NCI-H1694 treated with DMSO at 0.1 percent for 48 hours (cell line): ENCODE data around the gene RBM19.

ENCODE experiments used
- DNase-seq: peaks from one replicate; lab custom pipeline; 2025; lab: John Stamatoyannopoulos, UW

The RBM19 gene

GRCh38 chr12:113990250-113991223, 24.4 kb upstream of the RBM19 start:
- no peak for DNase-seq

- no peak for DNase-seq
Observed at GRCh38 chr12:113988976-113989375, 22.9 kb upstream of the RBM19 start.

GRCh38 chr12:113988064-113988451, 21.9 kb upstream of the RBM19 start:
- DNase-seq = no peak

GRCh38 chr12:113987261-113988063, 21.3 kb upstream of the RBM19 start:
- DNase-seq = no peak

GRCh38 chr12:113984464-113984863, 18.3 kb upstream of the RBM19 start:
- DNase-seq = no peak

- no peak for DNase-seq
Observed at GRCh38 chr12:113983777-113984448, 17.8 kb upstream of the RBM19 start.

- no peak for DNase-seq
Observed at GRCh38 chr12:113983265-113983664, 17.1 kb upstream of the RBM19 start.

- DNase-seq = no peak
Observed at GRCh38 chr12:113981876-113982275, 15.8 kb upstream of the RBM19 start.

GRCh38 chr12:113980537-113981337, 14.6 kb upstream of the RBM19 start:
- DNase-seq = peak; percentile 39

- no peak for DNase-seq
Observed at GRCh38 chr12:113980054-113980453, 13.9 kb upstream of the RBM19 start.

- DNase-seq = no peak
Observed at GRCh38 chr12:113978080-113978479, 12.0 kb upstream of the RBM19 start.

- no peak for DNase-seq
Observed at GRCh38 chr12:113974006-113974405, 7.9 kb upstream of the RBM19 start.

- no peak for DNase-seq
Observed at GRCh38 chr12:113973109-113973904, 7.2 kb upstream of the RBM19 start.

GRCh38 chr12:113971392-113971791, 5.3 kb upstream of the RBM19 start:
- no peak for DNase-seq

- DNase-seq = no peak
Observed at GRCh38 chr12:113970211-113970610, 4.1 kb upstream of the RBM19 start.

- DNase-seq = no peak
Observed at GRCh38 chr12:113967368-113967767, 1.2 kb upstream of the RBM19 start.

- no peak for DNase-seq
Observed at GRCh38 chr12:113962733-113963132, 3.4 kb downstream of the RBM19 start.

- no peak for DNase-seq
Observed at GRCh38 chr12:113961921-113962710, 4.0 kb downstream of the RBM19 start.

GRCh38 chr12:113960030-113960429, 6.1 kb downstream of the RBM19 start:
- no peak for DNase-seq

- no peak for DNase-seq
Observed at GRCh38 chr12:113959096-113959495, 7.0 kb downstream of the RBM19 start.
